Keratinocyte (primary cell): ENCODE results near the gene ARHGAP15.

Source experiments
- CTCF ChIP-seq, 3 experiments: IDR thresholded peaks in 1 of 3; conservative IDR thresholded peaks in 1 of 3; optimal IDR thresholded peaks in 1 of 3; 2 replicates in 2 of 3; 3 replicates in 1 of 3; pipeline versions ENCODE3 to v1.5.1; 2011; ENCODE audit warnings: low read length in 3 of 3, mild to moderate bottlenecking in 3 of 3, moderate library complexity in 2 of 3, control low read depth in 1 of 3, inconsistent platforms in 1 of 3; ENCODE audit not compliant: insufficient read depth in 2 of 3; ENCODE audit errors: extremely low read depth in 1 of 3
- EZH2 ChIP-seq: IDR thresholded peaks from one replicate; pipeline ENCODE4 v1.6.1; 2012; ENCODE audit warnings: inconsistent platforms, mild to moderate bottlenecking, low read length, moderate library complexity

GRCh38 chr2:143560724-143561123 is 431.5 kb downstream of the ARHGAP15 start:
- TF ChIP-seq CTCF (optimal IDR thresholded peaks at IDR 0.05 in 1 of 3, IDR thresholded peaks at IDR 0.05 in 1 of 3, conservative IDR thresholded peaks at IDR 0.05 in 1 of 3; ENCODE audit: extremely low read depth in 1 of 3, insufficient read depth in 2 of 3, low read length in 3 of 3), result no peak
- no peak for TF ChIP-seq EZH2
